ENCODE results near the gene RPS6KL1. TPM values are rescaled to one million over a fixed set of nuclear protein-coding genes. Genes with fewer than 3 reads are reported as not detected.

The RPS6KL1 gene
- total RNA-seq, 1 experiment from 2014 or later = 18.8 TPM

GRCh38 chr14:74871819-74872218 is 51.2 kb downstream of the RPS6KL1 start:
- Histone ChIP-seq H2BK5ac (ENCODE audit: insufficient read length, low read length) (no peak overlapping the region), H3K14ac (ENCODE audit: insufficient read depth, low read length) (no peak overlapping the region; the same call in 1 of the 2 replicates), H2BK12ac (ENCODE audit: insufficient read length, low read depth, low read length) (no peak overlapping the region), H3K4ac (ENCODE audit: low read depth, low read length) (no peak overlapping the region), H3K9ac (ENCODE audit: extremely low read depth, insufficient read length, low read length) (no peak overlapping the region), H3K23me2 (ENCODE audit: insufficient read length, low read depth, low read length, poor library complexity, severe bottlenecking) (no peaks in the 10 kb centered on the region), H2BK120ac (ENCODE audit: low read depth, low read length, poor library complexity, severe bottlenecking) (no peak overlapping the region), H3K9me3 (ENCODE audit: control insufficient read depth, low read depth, low read length) (no peaks in the 10 kb centered on the region), H3K56ac (ENCODE audit: insufficient read length, low read depth, low read length) (peak overlapping the region; percentile 86), H3K4me2 (ENCODE audit: insufficient read depth, insufficient read length, low read length) (no peak overlapping the region), H2AK5ac (ENCODE audit: insufficient read length, low read length) (no peak overlapping the region), H2BK20ac (ENCODE audit: low read depth, low read length, poor library complexity, severe bottlenecking) (no peak overlapping the region), H3K79me2 (ENCODE audit: insufficient read depth, low read length) (no peaks in the 10 kb centered on the region), H4K20me1 (ENCODE audit: control insufficient read depth, insufficient read depth, insufficient read length) (no peaks in the 10 kb centered on the region), H2AFZ (ENCODE audit: low read length) (no peak overlapping the region), H3K4me1 (ENCODE audit: insufficient read depth, low read length) (no peaks in the 10 kb centered on the region), H3K79me1 (ENCODE audit: insufficient read depth, low read depth, low read length, poor library complexity, severe bottlenecking) (no peaks in the 10 kb centered on the region), H3K27ac (ENCODE audit: insufficient read length, low read depth, low read length) (no peak overlapping the region), H3K27me3 (ENCODE audit: insufficient read depth, low read length) (no peaks in the 10 kb centered on the region), H3K18ac (ENCODE audit: insufficient read length, low read depth, low read length) (no peak overlapping the region), H4K91ac (ENCODE audit: insufficient read length, low read depth, low read length) (no peak overlapping the region), H3K23ac (ENCODE audit: insufficient read length, low read depth, low read length) (no peak overlapping the region), H3T11ph (ENCODE audit: low read length) (no peak overlapping the region), H4K5ac (ENCODE audit: insufficient read length, low read depth, low read length) (no peak overlapping the region), H2BK15ac (ENCODE audit: low read depth, low read length) (no peak overlapping the region), H4K8ac (replicated peaks; ENCODE audit: insufficient read length, low read depth, low read length) (no peak overlapping the region)
- Mint-ChIP-seq H3K27me3 (ENCODE audit: low read depth) (no peaks in the 10 kb centered on the region), H3K27ac (no peak overlapping the region; a peak in 1 of 7 replicates), H3K4me1 (peaks cover 4 to 11% of the 10 kb centered on the region in 2 experiments; a peak in 3 of 4 replicates), H3K9me3 (no peaks in the 10 kb centered on the region), H3K4me3 (no peak overlapping the region), H3K36me3 (ENCODE audit: insufficient read depth in 1 of 3, low read depth in 3 of 3) (no peaks in the 10 kb centered on the region)
- no peak for DNase-seq
- WGBS (ENCODE audit: extremely low coverage, insufficient read length, low lambda C conversion rate) = no CpG with 5 or more reads among the region's 4 CpGs
- no peak for TF ChIP-seq CTCF (conservative IDR thresholded peaks at IDR 0.05)
